Trophoblast cell (in vitro differentiated cells and primary cell): ENCODE results near the gene DTWD2.
"Not testable (repeated sequence)": the region's sequence is repeated elsewhere in the genome, so short reads cannot be mapped to it uniquely, and the experiment has no call there.

Source experiments
- DNase-seq, 2 donors: peaks; one replicate each; pipeline ENCODE4 v3.0.0-alpha.2; 2016
- H2AFZ ChIP-seq: 2 replicates; pipeline ENCODE4 v1.6.1; 2013; ENCODE audit warnings: low read length, moderate library complexity, mild to moderate bottlenecking; ENCODE audit not compliant: insufficient read depth, poor library complexity
- H2AK5ac ChIP-seq: 2 replicates; pipeline ENCODE4 v1.6.1; 2013; ENCODE audit warnings: mild to moderate bottlenecking, low read length
- H2BK120ac ChIP-seq: 2 replicates; pipeline ENCODE4 v1.6.1; 2013; ENCODE audit warnings: low read length, mild to moderate bottlenecking, moderate library complexity; ENCODE audit not compliant: insufficient read depth, poor library complexity
- H2BK12ac ChIP-seq: 2 replicates; pipeline ENCODE4 v1.6.1; 2013; ENCODE audit warnings: mild to moderate bottlenecking, low read length, moderate library complexity
- H2BK5ac ChIP-seq: 2 replicates; pipeline ENCODE4 v1.6.1; 2013; ENCODE audit warnings: low read length, low read depth, moderate library complexity, mild to moderate bottlenecking; ENCODE audit not compliant: poor library complexity
- H3K14ac ChIP-seq: 2 replicates; pipeline ENCODE4 v1.6.1; 2013; ENCODE audit warnings: mild to moderate bottlenecking, low read length
- H3K18ac ChIP-seq: 2 replicates; pipeline ENCODE4 v1.6.1; 2013; ENCODE audit warnings: mild to moderate bottlenecking, low read length
- H3K23ac ChIP-seq: 2 replicates; pipeline ENCODE4 v1.6.1; 2013; ENCODE audit warnings: low read length
- H3K27ac ChIP-seq: 2 replicates; pipeline ENCODE4 v1.5.1; 2013; ENCODE audit warnings: low read depth, mild to moderate bottlenecking, inconsistent platforms, low read length, moderate library complexity
- H3K27me3 ChIP-seq: 2 replicates; pipeline ENCODE4 v1.6.1; 2013; ENCODE audit warnings: inconsistent platforms, mild to moderate bottlenecking, low read length, moderate library complexity; ENCODE audit not compliant: insufficient read depth
- H3K36me3 ChIP-seq, 2 experiments: 1 replicate in 1 of 2; 2 replicates in 1 of 2; pipeline ENCODE4 v1.6.1; 2013; ENCODE audit warnings: low read length in 2 of 2, mild to moderate bottlenecking in 2 of 2, moderate library complexity in 1 of 2; ENCODE audit not compliant: insufficient read depth in 2 of 2, control insufficient read depth in 1 of 2
- H3K4ac ChIP-seq: 2 replicates; pipeline ENCODE4 v1.6.1; 2013; ENCODE audit warnings: low read depth, mild to moderate bottlenecking, low read length, moderate library complexity
- H3K4me1 ChIP-seq, 2 experiments: 1 replicate in 1 of 2; 2 replicates in 1 of 2; pipeline ENCODE4 v1.6.1; 2013; ENCODE audit warnings: low read length in 2 of 2, mild to moderate bottlenecking in 2 of 2, moderate library complexity in 1 of 2; ENCODE audit not compliant: insufficient read depth in 2 of 2, control insufficient read depth in 1 of 2
- H3K4me2 ChIP-seq: 2 replicates; pipeline ENCODE4 v1.6.1; 2013; ENCODE audit warnings: inconsistent platforms, mild to moderate bottlenecking, low read length, moderate library complexity
- H3K4me3 ChIP-seq: 2 replicates; pipeline ENCODE4 v1.5.1; 2013; ENCODE audit warnings: mild to moderate bottlenecking, low read depth, low read length, inconsistent platforms
- H3K79me1 ChIP-seq: one replicate; pipeline ENCODE4 v1.6.1; 2013; ENCODE audit warnings: low read length
- H3K79me2 ChIP-seq: 2 replicates; pipeline ENCODE4 v1.6.1; 2013; ENCODE audit warnings: low read length, mild to moderate bottlenecking; ENCODE audit not compliant: control insufficient read depth, insufficient read depth, poor library complexity
- H3K9ac ChIP-seq: 2 replicates; pipeline ENCODE4 v1.6.1; 2013; ENCODE audit warnings: mild to moderate bottlenecking, low read length
- H3K9me3 ChIP-seq: 2 replicates; pipeline ENCODE4 v1.6.1; 2013; ENCODE audit warnings: low read depth, mild to moderate bottlenecking, control low read depth, inconsistent platforms, low read length; ENCODE audit not compliant: insufficient read depth
- H4K12ac ChIP-seq: 2 replicates; pipeline ENCODE4 v1.6.1; 2013; ENCODE audit warnings: low read depth, mild to moderate bottlenecking, low read length, moderate library complexity
- H4K8ac ChIP-seq: 2 replicates; pipeline ENCODE4 v1.6.1; 2013; ENCODE audit warnings: low read depth, mild to moderate bottlenecking, low read length, moderate library complexity
- H4K91ac ChIP-seq: one replicate; pipeline ENCODE4 v1.6.1; 2013; ENCODE audit warnings: low read depth, mild to moderate bottlenecking, low read length, moderate library complexity
- WGBS: extraction: QIAGEN DNeasy Blood & Tissue Kit; methylation state at CpG from one replicate; pipeline ENCODE4 v1.1.7; 2013; ENCODE audit warnings: missing lambda C conversion rate; ENCODE audit not compliant: insufficient read length, insufficient coverage; ENCODE audit errors: extremely low coverage; 5-methylcytosine and 5-hydroxymethylcytosine counted together

The DTWD2 gene

GRCh38 chr5:118851785-118852184 is 136.6 kb downstream of the DTWD2 start:
- not testable (repeated sequence) for H3K4me2 ChIP-seq, H3K36me3 ChIP-seq, H2BK5ac ChIP-seq, H3K27ac ChIP-seq, H4K12ac ChIP-seq, H3K4me1 ChIP-seq, H3K79me1 ChIP-seq, H2BK120ac ChIP-seq, H3K79me2 ChIP-seq, H3K23ac ChIP-seq, DNase-seq, H3K14ac ChIP-seq, H3K9ac ChIP-seq, H3K4ac ChIP-seq, H3K18ac ChIP-seq, H3K9me3 ChIP-seq, H2AFZ ChIP-seq, H2AK5ac ChIP-seq, H3K4me3 ChIP-seq, H4K91ac ChIP-seq, H3K27me3 ChIP-seq, H4K8ac ChIP-seq, H2BK12ac ChIP-seq
- no CpG with 5 or more reads among the region's 4 CpGs for WGBS

- not testable (repeated sequence) for DNase-seq, H3K79me2 ChIP-seq, H3K27me3 ChIP-seq, H3K4me1 ChIP-seq, H3K4ac ChIP-seq, H3K14ac ChIP-seq, H4K8ac ChIP-seq, H3K9me3 ChIP-seq, H3K23ac ChIP-seq, H2AFZ ChIP-seq, H2BK120ac ChIP-seq, H4K91ac ChIP-seq, H3K4me3 ChIP-seq, H2AK5ac ChIP-seq, H3K27ac ChIP-seq, H3K79me1 ChIP-seq, H4K12ac ChIP-seq, H2BK12ac ChIP-seq, H3K9ac ChIP-seq, H2BK5ac ChIP-seq, H3K4me2 ChIP-seq, H3K36me3 ChIP-seq, H3K18ac ChIP-seq
- WGBS = no CpG with 5 or more reads among the region's 1 CpG
Measured at GRCh38 chr5:118849507-118849906, 138.8 kb downstream of the DTWD2 start.

GRCh38 chr5:118844351-118844750 is 144.0 kb downstream of the DTWD2 start:
- no peaks in the 10 kb centered on the region for H3K79me1 ChIP-seq
- no peak overlapping the region for H3K9ac ChIP-seq
- H2BK12ac ChIP-seq = no peak overlapping the region
- no peak overlapping the region for H3K14ac ChIP-seq
- no peak overlapping the region for H2AFZ ChIP-seq
- H3K23ac ChIP-seq = no peak overlapping the region
- no peak overlapping the region for H3K18ac ChIP-seq
- H2BK120ac ChIP-seq = no peak overlapping the region
- H3K4me2 ChIP-seq = no peak overlapping the region
- DNase-seq = no peak
- H4K8ac ChIP-seq = no peak overlapping the region
- no peaks in the 10 kb centered on the region for H3K36me3 ChIP-seq
- H3K4ac ChIP-seq = no peak overlapping the region
- H2BK5ac ChIP-seq = no peak overlapping the region
- WGBS = no CpG with 5 or more reads among the region's 1 CpG
- H3K4me1 ChIP-seq = no peaks in the 10 kb centered on the region
- no peaks in the 10 kb centered on the region for H3K79me2 ChIP-seq
- H4K91ac ChIP-seq = no peak overlapping the region
- no peaks in the 10 kb centered on the region for H3K27me3 ChIP-seq
- no peaks in the 10 kb centered on the region for H3K9me3 ChIP-seq
- H2AK5ac ChIP-seq = no peak overlapping the region
- no peak overlapping the region for H3K4me3 ChIP-seq
- H3K27ac ChIP-seq = no peak overlapping the region
- H4K12ac ChIP-seq = no peak overlapping the region

GRCh38 chr5:118834710-118835109 is 153.6 kb downstream of the DTWD2 start:
- no peak overlapping the region for H2BK5ac ChIP-seq
- WGBS = no CpG with 5 or more reads among the region's 1 CpG
- H4K8ac ChIP-seq = no peak overlapping the region
- H4K91ac ChIP-seq = no peak overlapping the region
- H2AK5ac ChIP-seq = no peak overlapping the region
- no peak overlapping the region for H3K4me3 ChIP-seq
- no peak overlapping the region for H2BK120ac ChIP-seq
- no peak overlapping the region for H3K27ac ChIP-seq
- no peaks in the 10 kb centered on the region for H3K27me3 ChIP-seq
- no peak overlapping the region for H3K4me2 ChIP-seq
- no peak overlapping the region for H3K4ac ChIP-seq
- no peak overlapping the region for H4K12ac ChIP-seq
- no peak overlapping the region for H3K18ac ChIP-seq
- no peaks in the 10 kb centered on the region for H3K36me3 ChIP-seq
- H3K9me3 ChIP-seq = no peaks in the 10 kb centered on the region
- H3K79me2 ChIP-seq = no peaks in the 10 kb centered on the region
- H3K14ac ChIP-seq = no peak overlapping the region
- no peak overlapping the region for H2AFZ ChIP-seq
- H3K23ac ChIP-seq = no peak overlapping the region
- no peaks in the 10 kb centered on the region for H3K4me1 ChIP-seq
- H2BK12ac ChIP-seq = no peak overlapping the region
- DNase-seq = no peak
- no peaks in the 10 kb centered on the region for H3K79me1 ChIP-seq
- no peak overlapping the region for H3K9ac ChIP-seq

GRCh38 chr5:118832974-118833373 is 155.4 kb downstream of the DTWD2 start:
- H3K79me1 ChIP-seq = no peaks in the 10 kb centered on the region
- no peaks in the 10 kb centered on the region for H3K36me3 ChIP-seq
- no peaks in the 10 kb centered on the region for H3K27me3 ChIP-seq
- no peak overlapping the region for H4K91ac ChIP-seq
- no peak overlapping the region for H2BK12ac ChIP-seq
- no peaks in the 10 kb centered on the region for H3K9me3 ChIP-seq
- no peak overlapping the region for H3K4me2 ChIP-seq
- no peaks in the 10 kb centered on the region for H3K4me1 ChIP-seq
- no peak overlapping the region for H3K27ac ChIP-seq
- no peak overlapping the region for H4K12ac ChIP-seq
- no peak overlapping the region for H3K14ac ChIP-seq
- no peak overlapping the region for H4K8ac ChIP-seq
- no peak overlapping the region for H2AK5ac ChIP-seq
- H3K79me2 ChIP-seq = no peaks in the 10 kb centered on the region
- no peak overlapping the region for H3K4ac ChIP-seq
- no peak overlapping the region for H2BK120ac ChIP-seq
- no peak overlapping the region for H3K18ac ChIP-seq
- no peak overlapping the region for H3K4me3 ChIP-seq
- no peak for DNase-seq
- no peak overlapping the region for H2BK5ac ChIP-seq
- no peak overlapping the region for H3K23ac ChIP-seq
- H2AFZ ChIP-seq = no peak overlapping the region
- H3K9ac ChIP-seq = no peak overlapping the region
